MCF 10A (cell line): ENCODE data around the gene C15orf61. TPM values are rescaled to one million over a fixed set of nuclear protein-coding genes. Genes with fewer than 3 reads are reported as not detected.

Experiments
- BruUV-seq: library from RNA; stranded (reverse); fragments of 400-500 nt; replicated peaks from 2 replicates; lab custom pipeline; 2021; lab: Mats Ljungman, UMichigan
- CTCF ChIA-PET: fragments of 300-600 bp; sonication (Branson Sonifier 250); formaldehyde crosslinking; extraction: SDS; loops from one replicate; lab custom pipeline; 2021; ENCODE audit warnings: antibody characterized with exemption, inconsistent platforms; lab: Yijun Ruan, JAX
- POLR2A ChIA-PET: fragments of 300-600, 350-650 bp; sonication (Branson Sonifier 250); formaldehyde crosslinking; extraction: SDS; loops from one replicate; lab custom pipeline; 2020; ENCODE audit warnings: antibody characterized with exemption, inconsistent platforms; lab: Yijun Ruan, JAX
- DNase-seq: peaks from one replicate; pipeline ENCODE4 v3.0.0-alpha.2; 2018; ENCODE audit not compliant: unreplicated experiment
- H3K27ac Mint-ChIP-seq: one replicate; pipeline ENCODE4 v1.8.0; 2022; ENCODE audit warnings: mild to moderate bottlenecking, low read depth, mixed read lengths; ENCODE audit not compliant: unreplicated experiment
- H3K27me3 Mint-ChIP-seq: one replicate; pipeline ENCODE4 v1.8.0; 2022; ENCODE audit warnings: mixed read lengths; ENCODE audit not compliant: insufficient read depth, unreplicated experiment
- H3K36me3 Mint-ChIP-seq: one replicate; pipeline ENCODE4 v1.8.0; 2022; ENCODE audit warnings: mild to moderate bottlenecking, moderate library complexity, mixed read lengths; ENCODE audit not compliant: insufficient read depth, unreplicated experiment
- H3K4me1 Mint-ChIP-seq: one replicate; pipeline ENCODE4 v1.8.0; 2022; ENCODE audit warnings: mixed read lengths; ENCODE audit not compliant: insufficient read depth, unreplicated experiment
- H3K4me3 Mint-ChIP-seq: one replicate; pipeline ENCODE4 v1.8.0; 2022; ENCODE audit warnings: mild to moderate bottlenecking, moderate library complexity, mixed read lengths; ENCODE audit not compliant: unreplicated experiment
- H3K9me3 Mint-ChIP-seq: one replicate; pipeline ENCODE4 v1.8.0; 2022; ENCODE audit warnings: mixed read lengths; ENCODE audit not compliant: unreplicated experiment
- intact Hi-C: fragments of 100-400 bp; cut with micrococcal nuclease; formaldehyde crosslinking; loops from 2 replicates; pipeline ENCODE4 v1.14.1; 2022
- total RNA-seq: library from RNA; stranded (reverse); gene quantifications from 2 replicates; pipeline ENCODE4 v1.2.3, GENCODE V29; 2022
- TF ChIP-seq, protein P1 (sequence below): fragments of 200-600 bp; IDR thresholded peaks from one replicate; pipeline ENCODE4 v1.8.0; 2022; ENCODE audit warnings: antibody characterized with exemption, mild to moderate bottlenecking; ENCODE audit not compliant: unreplicated experiment

C15orf61 gene
- total RNA-seq, 1 experiment from 2014 or later = 10.5 TPM

DNA sequence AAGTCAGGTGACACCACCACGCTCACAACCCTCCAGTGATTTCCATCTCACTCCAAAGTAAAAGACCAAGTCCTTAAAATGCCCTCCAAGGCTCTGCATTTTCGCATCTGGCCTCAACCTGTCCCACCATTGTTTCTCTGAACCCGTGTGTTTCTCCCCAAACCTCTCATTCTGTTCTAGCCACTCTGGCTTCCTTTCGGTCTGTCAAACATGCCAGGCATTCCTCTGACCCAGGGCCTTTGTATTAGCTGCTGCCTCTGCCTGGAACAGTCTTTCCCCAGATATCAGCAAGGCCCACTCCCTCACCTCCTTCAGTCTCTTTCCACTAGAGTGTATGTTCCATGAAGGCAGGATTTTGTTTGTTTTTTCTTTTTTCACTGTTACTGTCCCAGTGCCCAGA lies 37.6 kb downstream of the C15orf61 start:
- CTCF ChIA-PET = no interaction called here

DNA sequence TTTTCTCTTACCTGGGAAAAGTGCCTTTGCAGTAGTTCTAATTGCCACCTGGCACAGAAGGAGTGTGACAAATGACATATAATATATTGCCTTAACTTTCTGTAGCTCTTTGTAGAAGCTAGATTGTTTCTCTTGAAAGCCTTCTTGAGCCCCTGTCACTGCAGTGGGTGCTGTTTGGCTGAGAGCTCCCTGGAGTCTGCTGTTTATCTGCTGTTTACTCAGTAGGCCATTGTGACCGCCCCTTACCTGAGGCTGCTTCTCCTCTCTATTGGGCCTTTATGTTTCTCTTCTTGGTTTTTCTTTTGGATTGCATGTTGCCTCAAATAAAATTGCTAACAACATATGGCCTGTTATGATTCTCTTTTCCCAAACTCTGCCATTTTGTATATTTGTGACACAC lies 38.2 kb downstream of the C15orf61 start:
- ChIA-PET POLR2A (no interaction called here), CTCF (interaction anchor here (0.6 kb wide), 1 partner anchor 34 kb away, joined by 3 read pairs; no protein-coding TSS in a partner anchor)
- DNase-seq = no peak
- intact Hi-C loops = no loop called here
- Mint-ChIP-seq H3K4me1 (no peaks in the 10 kb centered on the region), H3K27me3 (no peaks in the 10 kb centered on the region), H3K36me3 (peaks cover 21% of the 10 kb centered on the region), H3K27ac (peak overlapping the region; percentile 33), H3K9me3 (peaks cover 8% of the 10 kb centered on the region), H3K4me3 (no peak overlapping the region)
- BruUV-seq = no TSS peak
- TF ChIP-seq, protein P1, sequence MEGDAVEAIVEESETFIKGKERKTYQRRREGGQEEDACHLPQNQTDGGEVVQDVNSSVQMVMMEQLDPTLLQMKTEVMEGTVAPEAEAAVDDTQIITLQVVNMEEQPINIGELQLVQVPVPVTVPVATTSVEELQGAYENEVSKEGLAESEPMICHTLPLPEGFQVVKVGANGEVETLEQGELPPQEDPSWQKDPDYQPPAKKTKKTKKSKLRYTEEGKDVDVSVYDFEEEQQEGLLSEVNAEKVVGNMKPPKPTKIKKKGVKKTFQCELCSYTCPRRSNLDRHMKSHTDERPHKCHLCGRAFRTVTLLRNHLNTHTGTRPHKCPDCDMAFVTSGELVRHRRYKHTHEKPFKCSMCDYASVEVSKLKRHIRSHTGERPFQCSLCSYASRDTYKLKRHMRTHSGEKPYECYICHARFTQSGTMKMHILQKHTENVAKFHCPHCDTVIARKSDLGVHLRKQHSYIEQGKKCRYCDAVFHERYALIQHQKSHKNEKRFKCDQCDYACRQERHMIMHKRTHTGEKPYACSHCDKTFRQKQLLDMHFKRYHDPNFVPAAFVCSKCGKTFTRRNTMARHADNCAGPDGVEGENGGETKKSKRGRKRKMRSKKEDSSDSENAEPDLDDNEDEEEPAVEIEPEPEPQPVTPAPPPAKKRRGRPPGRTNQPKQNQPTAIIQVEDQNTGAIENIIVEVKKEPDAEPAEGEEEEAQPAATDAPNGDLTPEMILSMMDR = no peak

More for the DNA sequence above, 37.6 kb downstream of the C15orf61 start:
- Mint-ChIP-seq H3K9me3 (peaks cover 8% of the 10 kb centered on the region), H3K4me1 (no peaks in the 10 kb centered on the region), H3K27me3 (no peaks in the 10 kb centered on the region), H3K27ac (no peak overlapping the region), H3K36me3 (peaks cover 21% of the 10 kb centered on the region), H3K4me3 (no peak overlapping the region)
- TF ChIP-seq, protein P1 = no peak
- DNase-seq = no peak
- BruUV-seq = no TSS peak
- intact Hi-C loops = no loop called here
- POLR2A ChIA-PET = interaction anchor here (1.1 kb wide), 1 partner anchor 38 kb away, joined by 3 read pairs; the partner anchor contains the start of gene C15orf61

DNA sequence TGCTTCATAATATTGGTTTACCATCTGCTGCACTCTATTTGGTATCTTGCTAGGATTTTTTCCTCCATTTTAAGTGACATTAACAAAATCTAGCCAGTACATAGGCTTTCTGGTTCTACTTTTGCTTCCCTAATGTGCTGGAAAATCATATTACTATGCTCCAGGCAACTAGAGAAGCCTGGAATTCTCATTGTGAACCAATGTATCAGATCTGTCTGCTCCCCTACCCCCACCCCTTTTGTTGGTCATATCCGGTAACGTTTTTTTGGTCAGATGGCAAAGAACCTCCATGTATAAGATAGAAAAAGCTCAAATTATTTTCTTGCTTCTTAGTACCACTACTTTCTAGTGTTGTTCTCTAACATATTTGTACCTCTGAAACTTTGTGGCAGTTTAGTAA lies 38.6 kb downstream of the C15orf61 start:
- Mint-ChIP-seq H3K27me3 (no peaks in the 10 kb centered on the region), H3K27ac (peak overlapping the region; percentile 33), H3K9me3 (peaks cover 8% of the 10 kb centered on the region), H3K36me3 (peaks cover 21% of the 10 kb centered on the region), H3K4me1 (no peaks in the 10 kb centered on the region), H3K4me3 (no peak overlapping the region)
- intact Hi-C loops = no loop called here
- BruUV-seq = no TSS peak
- CTCF ChIA-PET = interaction anchor here (0.6 to 1.4 kb wide), 2 partner anchors 10 to 34 kb away, joined by 3 to 5 read pairs; no protein-coding TSS in a partner anchor
- TF ChIP-seq, protein P1 = no peak
- DNase-seq = no peak
- POLR2A ChIA-PET = no interaction called here

DNA sequence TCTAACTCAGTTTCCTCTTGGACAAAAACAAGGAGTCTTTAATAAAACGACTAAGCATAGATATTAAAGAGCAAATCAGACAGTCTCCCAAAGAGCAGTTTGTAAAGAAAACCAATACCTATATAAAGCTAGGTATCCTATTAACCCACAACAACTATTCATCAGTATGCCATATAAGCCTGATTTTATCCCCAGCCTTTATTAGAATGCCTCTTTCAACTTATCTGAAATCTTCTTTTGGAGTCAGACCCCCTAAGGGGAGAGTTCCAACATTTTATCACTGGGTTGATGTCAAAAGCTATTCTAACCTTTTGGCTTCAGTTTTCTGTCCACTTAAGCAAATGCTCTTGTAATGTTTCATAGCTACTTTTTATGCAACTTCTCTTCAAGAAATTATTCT lies 39.4 kb downstream of the C15orf61 start:
- CTCF ChIA-PET = interaction anchor here (1.4 kb wide), 1 partner anchor 10 kb away, joined by 5 read pairs; no protein-coding TSS in a partner anchor
- H3K4me1 Mint-ChIP-seq = no peaks in the 10 kb centered on the region
- DNase-seq = no peak
- H3K27ac Mint-ChIP-seq = no peak overlapping the region
- H3K36me3 Mint-ChIP-seq = peaks cover 21% of the 10 kb centered on the region
- TF ChIP-seq, protein P1 = no peak
- BruUV-seq = no TSS peak
- peaks cover 8% of the 10 kb centered on the region for H3K9me3 Mint-ChIP-seq
- H3K27me3 Mint-ChIP-seq = no peaks in the 10 kb centered on the region
- intact Hi-C loops = no loop called here
- POLR2A ChIA-PET = interaction anchor here (1.1 kb wide), 1 partner anchor 17 kb away, joined by 3 read pairs; the partner anchor contains the start of gene MAP2K5
- no peak overlapping the region for H3K4me3 Mint-ChIP-seq
